ENCODE results near the gene RHOF.

GRCh38 chr12:121786440-121786825 lies 7.1 kb downstream of the RHOF start:
- TF ChIP-seq, protein P1, sequence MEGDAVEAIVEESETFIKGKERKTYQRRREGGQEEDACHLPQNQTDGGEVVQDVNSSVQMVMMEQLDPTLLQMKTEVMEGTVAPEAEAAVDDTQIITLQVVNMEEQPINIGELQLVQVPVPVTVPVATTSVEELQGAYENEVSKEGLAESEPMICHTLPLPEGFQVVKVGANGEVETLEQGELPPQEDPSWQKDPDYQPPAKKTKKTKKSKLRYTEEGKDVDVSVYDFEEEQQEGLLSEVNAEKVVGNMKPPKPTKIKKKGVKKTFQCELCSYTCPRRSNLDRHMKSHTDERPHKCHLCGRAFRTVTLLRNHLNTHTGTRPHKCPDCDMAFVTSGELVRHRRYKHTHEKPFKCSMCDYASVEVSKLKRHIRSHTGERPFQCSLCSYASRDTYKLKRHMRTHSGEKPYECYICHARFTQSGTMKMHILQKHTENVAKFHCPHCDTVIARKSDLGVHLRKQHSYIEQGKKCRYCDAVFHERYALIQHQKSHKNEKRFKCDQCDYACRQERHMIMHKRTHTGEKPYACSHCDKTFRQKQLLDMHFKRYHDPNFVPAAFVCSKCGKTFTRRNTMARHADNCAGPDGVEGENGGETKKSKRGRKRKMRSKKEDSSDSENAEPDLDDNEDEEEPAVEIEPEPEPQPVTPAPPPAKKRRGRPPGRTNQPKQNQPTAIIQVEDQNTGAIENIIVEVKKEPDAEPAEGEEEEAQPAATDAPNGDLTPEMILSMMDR (IDR thresholded peaks at IDR 0.05), result no peak
- TF ChIP-seq POLR2A (IDR thresholded peaks at IDR 0.05) (no peak), POLR2AphosphoS5 (IDR thresholded peaks at IDR 0.05) (no peak), EP300 (IDR thresholded peaks at IDR 0.05) (no peak)

Data from sigmoid colon (tissue), 4 donors.